ENCODE results near the gene MAP3K8. TPM values are rescaled to one million over a fixed set of nuclear protein-coding genes. Genes with fewer than 3 reads are reported as not detected.
"Not testable (repeated sequence)": the region's sequence is repeated elsewhere in the genome, so short reads cannot be mapped to it uniquely, and the experiment has no call there.

The MAP3K8 gene
- total and polyA plus RNA-seq, 9 of the 15 experiments (the other 6 are each of a cell fraction or from before 2014, with no cell fraction given), result 6.9 to 23.6 (median 13.6) TPM

DNA sequence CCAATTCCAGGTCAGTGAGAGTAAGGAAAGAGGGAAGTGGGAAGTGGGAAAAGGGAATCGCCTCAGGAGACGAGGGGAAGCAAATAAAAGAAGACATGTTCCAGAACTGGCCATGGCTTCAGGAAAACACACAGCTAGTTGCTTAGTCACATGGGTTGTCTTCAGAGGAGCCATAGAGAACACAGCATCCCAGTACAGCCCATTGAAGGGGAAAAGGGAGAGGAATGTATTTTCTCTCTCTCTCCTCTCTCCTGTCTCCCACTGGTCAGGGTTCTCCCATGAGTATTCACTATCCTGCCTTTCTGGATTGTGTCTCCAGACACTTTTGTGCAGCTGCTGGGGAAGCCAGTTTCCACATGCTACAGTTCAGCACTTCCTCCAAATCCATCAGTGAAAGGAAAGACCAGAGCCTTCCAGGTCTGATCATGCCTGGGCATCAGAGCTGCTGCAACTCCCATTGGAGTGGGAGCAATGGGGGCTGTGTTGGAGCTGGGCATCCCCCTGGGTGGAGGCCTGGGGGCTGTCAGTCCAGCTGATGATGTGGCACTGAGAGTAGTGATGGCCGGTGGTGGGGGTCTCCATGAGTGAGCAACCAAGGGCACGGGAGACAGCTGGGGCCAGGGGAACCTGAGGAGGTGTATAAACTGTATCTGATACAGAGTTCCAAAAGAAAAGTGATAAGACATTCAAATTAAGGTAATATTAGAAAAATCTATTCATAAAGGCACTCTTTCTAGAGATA lies 38.6 kb downstream of the MAP3K8 start (continued):
- TF ChIP-seq, protein P1, sequence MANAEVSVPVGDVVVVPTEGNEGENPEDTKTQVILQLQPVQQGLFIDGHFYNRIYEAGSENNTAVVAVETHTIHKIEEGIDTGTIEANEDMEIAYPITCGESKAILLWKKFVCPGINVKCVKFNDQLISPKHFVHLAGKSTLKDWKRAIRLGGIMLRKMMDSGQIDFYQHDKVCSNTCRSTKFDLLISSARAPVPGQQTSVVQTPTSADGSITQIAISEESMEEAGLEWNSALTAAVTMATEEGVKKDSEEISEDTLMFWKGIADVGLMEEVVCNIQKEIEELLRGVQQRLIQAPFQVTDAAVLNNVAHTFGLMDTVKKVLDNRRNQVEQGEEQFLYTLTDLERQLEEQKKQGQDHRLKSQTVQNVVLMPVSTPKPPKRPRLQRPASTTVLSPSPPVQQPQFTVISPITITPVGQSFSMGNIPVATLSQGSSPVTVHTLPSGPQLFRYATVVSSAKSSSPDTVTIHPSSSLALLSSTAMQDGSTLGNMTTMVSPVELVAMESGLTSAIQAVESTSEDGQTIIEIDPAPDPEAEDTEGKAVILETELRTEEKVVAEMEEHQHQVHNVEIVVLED (CRISPR knock-in tag; IDR thresholded peaks at IDR 0.05), result no peak
- TF ChIP-seq KHSRP (IDR thresholded peaks at IDR 0.05) (no peak), MBD2 (IDR thresholded peaks at IDR 0.05; ENCODE audit: borderline replicate concordance, low read depth) (no peak), ZNF121 (CRISPR knock-in tag; conservative IDR thresholded peaks at IDR 0.05) (no peak), KLF10 (CRISPR knock-in tag; IDR thresholded peaks at IDR 0.05) (no peak), CBX3 (IDR thresholded peaks at IDR 0.05; ENCODE audit: borderline replicate concordance in 1 of 2, low read length in 2 of 2) (no peak), GTF2F1 (IDR thresholded peaks at IDR 0.05; ENCODE audit: low read depth, low read length) (no peak)

DNA sequence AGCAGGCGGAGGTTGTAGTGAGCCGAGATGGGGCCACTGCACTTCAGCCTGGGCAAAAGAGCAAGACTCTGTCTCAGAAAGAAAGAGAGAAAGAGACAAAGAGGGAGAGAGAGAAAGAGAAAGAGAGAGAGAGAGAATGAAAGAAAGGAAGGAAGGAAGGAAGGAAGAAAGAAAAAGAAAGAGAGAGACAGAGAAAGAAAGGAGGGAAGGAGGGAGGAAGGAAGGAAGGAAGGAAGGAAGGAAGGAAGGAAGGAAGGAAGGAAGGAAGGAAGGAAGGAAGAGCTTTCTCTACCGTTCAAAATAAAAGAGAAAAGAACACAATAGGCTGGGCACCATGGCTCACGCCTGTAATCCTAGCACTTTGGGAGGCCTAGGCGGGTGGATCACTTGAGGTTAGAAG lies 41.5 kb downstream of the MAP3K8 start:
- H3K27me3 ChIP-seq (ENCODE audit: control insufficient read depth in 2 of 2, insufficient read depth in 2 of 2, low read length in 2 of 2); intact Hi-C loops (cut with micrococcal nuclease); H3K4me3 ChIP-seq; H3K4me2 ChIP-seq (ENCODE audit: insufficient read depth, low read length); H3K9me3 ChIP-seq (replicated peaks; ENCODE audit: control insufficient read depth, insufficient read depth, low read depth, low read length); H3K79me2 ChIP-seq (ENCODE audit: control insufficient read depth, insufficient read depth, low read length); H3K27ac ChIP-seq (ENCODE audit: extremely low read depth, low read depth, low read length); H3K9me1 ChIP-seq (ENCODE audit: control insufficient read depth, insufficient read depth, low read length); ATAC-seq; H3K4me1 ChIP-seq (replicated peaks in 1 of 2; ENCODE audit: control insufficient read depth in 2 of 2, insufficient read depth in 2 of 2, low read length in 2 of 2); DNase-seq (ENCODE audit: extremely low read depth in 1 of 4, low spot score in 3 of 4); FAIRE-seq; POLR2A ChIA-PET; H3K9ac ChIP-seq (ENCODE audit: insufficient read depth in 1 of 2, low read depth in 2 of 2, low read length in 2 of 2); BruUV-seq (replicated peaks); in situ Hi-C loops (cut with MboI); H3K36me3 ChIP-seq (ENCODE audit: control insufficient read depth, insufficient read depth, low read length); H4K20me1 ChIP-seq (replicated peaks; ENCODE audit: control insufficient read depth, insufficient read depth, low read length); H2AFZ ChIP-seq (ENCODE audit: low read depth, low read length): not testable (repeated sequence)
- TF ChIP-seq, protein P2, sequence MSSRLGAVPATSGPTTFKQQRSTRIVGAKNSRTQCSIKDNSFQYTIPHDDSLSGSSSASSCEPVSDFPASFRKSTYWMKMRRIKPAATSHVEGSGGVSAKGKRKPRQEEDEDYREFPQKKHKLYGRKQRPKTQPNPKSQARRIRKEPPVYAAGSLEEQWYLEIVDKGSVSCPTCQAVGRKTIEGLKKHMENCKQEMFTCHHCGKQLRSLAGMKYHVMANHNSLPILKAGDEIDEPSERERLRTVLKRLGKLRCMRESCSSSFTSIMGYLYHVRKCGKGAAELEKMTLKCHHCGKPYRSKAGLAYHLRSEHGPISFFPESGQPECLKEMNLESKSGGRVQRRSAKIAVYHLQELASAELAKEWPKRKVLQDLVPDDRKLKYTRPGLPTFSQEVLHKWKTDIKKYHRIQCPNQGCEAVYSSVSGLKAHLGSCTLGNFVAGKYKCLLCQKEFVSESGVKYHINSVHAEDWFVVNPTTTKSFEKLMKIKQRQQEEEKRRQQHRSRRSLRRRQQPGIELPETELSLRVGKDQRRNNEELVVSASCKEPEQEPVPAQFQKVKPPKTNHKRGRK (tag; IDR thresholded peaks at IDR 0.05), result peak; percentile 65; the same call in 1 of the 2 replicates
- CTCF ChIA-PET (ENCODE audit: low intra/inter-chr PET ratio), result interaction anchor here (0.6 kb wide), 1 partner anchor 67 kb away, joined by 3 read pairs; no protein-coding TSS in a partner anchor
- 43% methylated on average over 4 of the region's 5 CpGs for whole genome bisulfite sequencing (ENCODE audit: insufficient coverage, low coverage, missing lambda C conversion rate)
